HG02938 (cell line): ENCODE data around the gene BDH1.
"Not testable (repeated sequence)": the region's sequence is repeated elsewhere in the genome, so short reads cannot be mapped to it uniquely, and the experiment has no call there.

Source experiments
- ATAC-seq: cut with Tn5 transposase; IDR thresholded peaks from one replicate; pipeline ENCODE4 v1.9.1; 2021; ENCODE audit warnings: mild to moderate bottlenecking, moderate library complexity; ENCODE audit not compliant: unreplicated experiment

The BDH1 gene

GRCh38 chr3:197580253-197580691 is 24.5 kb upstream of the BDH1 start:
- no peak for ATAC-seq

DNA sequence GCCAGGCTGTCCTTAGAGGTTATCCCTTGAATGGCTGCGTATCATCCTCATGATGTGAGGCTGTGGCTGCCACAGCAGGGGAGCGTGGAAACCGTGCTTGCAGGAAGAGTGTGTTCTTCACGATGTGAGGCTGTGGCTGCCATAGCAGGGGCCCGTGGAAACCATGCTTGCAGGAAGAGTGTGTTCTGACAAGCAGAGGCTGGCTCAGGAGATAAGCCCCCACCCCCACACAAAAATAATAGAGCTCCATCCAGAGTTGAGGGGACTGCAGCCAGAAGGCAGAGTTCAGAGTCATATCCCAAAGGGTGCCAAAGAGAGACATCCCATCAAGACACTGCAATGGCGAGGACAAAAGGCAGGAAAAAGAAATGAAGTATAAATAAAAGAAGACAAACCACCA is 22.6 kb upstream of the BDH1 start:
- no peak for ATAC-seq

DNA sequence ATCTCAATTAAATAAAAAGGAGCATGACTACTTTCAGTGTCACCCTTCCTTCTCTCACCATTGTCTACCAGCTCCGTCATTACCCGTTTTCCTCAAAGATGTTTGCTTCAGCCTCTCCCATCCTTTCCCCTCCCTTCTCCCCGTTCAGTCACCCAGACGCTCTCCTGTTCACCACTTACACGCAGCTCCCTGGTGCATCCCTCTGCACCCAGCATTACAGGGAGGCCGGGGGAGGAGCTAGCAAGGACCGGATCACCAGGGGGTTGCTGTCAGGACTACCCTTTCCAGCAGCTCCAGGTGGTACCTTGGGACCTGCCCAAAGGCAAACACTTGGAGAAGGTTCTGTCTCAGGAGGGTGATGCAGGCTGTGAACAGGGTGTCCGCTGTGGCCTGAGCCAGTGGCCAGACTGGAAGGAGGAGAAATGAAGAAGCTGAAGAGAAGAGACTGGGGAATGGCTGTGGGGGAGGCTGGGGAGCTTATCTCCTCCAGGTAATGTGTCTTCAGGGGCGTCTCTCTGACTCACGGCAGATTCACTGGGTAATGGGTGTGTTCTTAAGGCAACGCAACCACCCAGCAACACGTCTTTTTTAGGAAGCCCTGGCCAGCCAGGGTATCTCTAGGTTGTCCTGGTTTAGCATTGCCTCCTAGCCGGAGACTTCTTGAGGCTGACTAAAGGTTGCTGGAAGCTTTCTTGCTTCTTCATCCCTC is 21.8 kb upstream of the BDH1 start:
- no peak for ATAC-seq

DNA sequence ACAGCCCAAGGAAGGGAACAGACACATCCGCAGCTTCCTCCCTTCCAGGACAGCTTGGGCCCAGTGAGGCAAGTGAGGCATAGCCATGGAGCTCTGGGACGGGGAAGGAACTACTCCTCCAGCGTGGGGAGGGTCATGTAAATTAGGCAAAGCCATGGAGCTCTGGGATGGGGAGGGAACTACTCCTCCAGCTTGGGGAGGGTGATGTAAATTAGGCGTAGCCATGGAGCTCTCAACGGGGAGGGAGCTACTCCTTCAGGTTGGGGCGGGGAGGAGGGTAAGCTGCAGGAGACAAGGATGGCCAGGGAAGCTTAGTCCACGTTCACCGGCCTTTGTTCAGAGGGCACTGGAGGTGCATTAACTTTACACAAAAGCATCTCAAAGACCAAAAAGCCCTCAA is 21.1 kb upstream of the BDH1 start:
- no peak for ATAC-seq

- no peak for ATAC-seq
These were observed 19.6 kb upstream of the BDH1 start for GRCh38 chr3:197575362-197575761.

- ATAC-seq = not testable (repeated sequence)
These were observed 18.7 kb upstream of the BDH1 start for GRCh38 chr3:197574396-197574991.

- no peak for ATAC-seq
These were observed 17.4 kb upstream of the BDH1 start for GRCh38 chr3:197573048-197573767.

DNA sequence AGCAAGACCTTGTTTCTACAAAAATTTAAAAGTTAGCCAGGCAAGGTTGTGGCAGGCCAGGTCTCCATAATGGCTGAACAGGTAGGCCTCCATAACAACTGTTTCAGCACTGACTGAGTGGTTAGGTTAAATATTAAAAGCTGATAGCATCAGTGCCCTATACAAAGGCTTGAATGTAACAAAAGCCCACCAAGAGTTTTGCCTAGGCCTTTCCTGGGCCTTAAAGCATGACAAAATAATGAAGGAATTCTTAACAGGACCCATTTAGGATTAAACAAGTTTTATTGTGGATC is 16.1 kb upstream of the BDH1 start:
- not testable (repeated sequence) for ATAC-seq

DNA sequence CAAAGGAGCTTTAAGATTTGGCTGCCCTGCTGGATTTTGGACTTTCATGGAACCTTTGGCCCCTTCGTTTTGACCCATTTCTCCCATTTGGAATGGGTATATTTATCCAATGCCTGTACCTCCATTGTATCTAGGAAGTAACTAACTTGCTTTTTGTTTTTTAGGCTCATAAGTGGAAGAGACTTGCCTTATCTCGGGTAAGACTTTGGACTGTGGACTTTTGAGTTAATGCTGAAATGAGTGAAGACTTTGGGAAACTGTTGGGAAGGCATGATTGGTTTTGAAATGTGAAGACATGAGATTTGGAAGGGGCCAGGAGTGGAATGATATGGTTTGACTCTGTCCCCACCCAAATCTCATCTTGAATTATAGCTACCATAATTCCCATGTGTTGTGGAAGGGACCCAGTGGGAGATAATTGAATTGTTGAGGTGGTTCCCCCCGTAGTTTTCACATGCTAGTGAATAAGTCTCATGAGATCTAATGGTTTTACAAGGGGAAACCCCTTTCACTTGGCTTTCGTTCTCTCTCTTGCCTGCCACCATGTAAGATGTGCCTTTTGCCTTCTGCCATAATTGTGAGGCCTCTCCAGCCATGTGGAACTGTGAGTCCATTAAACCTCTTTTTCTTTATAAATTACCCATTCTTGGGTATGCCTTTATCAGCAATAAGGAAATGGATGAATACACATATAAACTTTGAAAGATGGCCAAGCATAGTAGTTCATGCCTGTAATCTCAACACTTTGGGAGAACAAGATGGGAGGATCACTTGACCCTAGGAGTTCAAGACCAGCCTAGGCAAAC is 15.5 kb upstream of the BDH1 start:
- ATAC-seq = not testable (repeated sequence)

DNA sequence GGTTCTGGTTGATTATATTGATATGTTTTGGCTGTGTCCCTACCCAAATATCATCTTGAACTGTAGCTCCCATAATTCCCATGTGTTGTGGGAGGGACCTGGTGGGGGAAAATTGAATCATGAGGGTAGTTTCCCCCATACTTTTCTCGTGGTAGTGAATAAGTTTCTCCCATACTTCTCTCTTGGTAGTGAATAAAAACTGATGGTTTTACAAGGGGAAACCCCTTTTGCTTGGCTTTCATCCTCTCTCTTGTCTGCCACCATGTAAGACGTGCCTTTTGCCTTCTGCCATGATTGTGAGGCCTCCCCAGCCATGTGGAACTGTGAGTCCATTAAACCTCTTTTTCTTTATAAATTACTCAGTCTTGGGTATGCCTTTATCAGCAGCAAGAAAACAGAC is 13.7 kb upstream of the BDH1 start:
- ATAC-seq = not testable (repeated sequence)

DNA sequence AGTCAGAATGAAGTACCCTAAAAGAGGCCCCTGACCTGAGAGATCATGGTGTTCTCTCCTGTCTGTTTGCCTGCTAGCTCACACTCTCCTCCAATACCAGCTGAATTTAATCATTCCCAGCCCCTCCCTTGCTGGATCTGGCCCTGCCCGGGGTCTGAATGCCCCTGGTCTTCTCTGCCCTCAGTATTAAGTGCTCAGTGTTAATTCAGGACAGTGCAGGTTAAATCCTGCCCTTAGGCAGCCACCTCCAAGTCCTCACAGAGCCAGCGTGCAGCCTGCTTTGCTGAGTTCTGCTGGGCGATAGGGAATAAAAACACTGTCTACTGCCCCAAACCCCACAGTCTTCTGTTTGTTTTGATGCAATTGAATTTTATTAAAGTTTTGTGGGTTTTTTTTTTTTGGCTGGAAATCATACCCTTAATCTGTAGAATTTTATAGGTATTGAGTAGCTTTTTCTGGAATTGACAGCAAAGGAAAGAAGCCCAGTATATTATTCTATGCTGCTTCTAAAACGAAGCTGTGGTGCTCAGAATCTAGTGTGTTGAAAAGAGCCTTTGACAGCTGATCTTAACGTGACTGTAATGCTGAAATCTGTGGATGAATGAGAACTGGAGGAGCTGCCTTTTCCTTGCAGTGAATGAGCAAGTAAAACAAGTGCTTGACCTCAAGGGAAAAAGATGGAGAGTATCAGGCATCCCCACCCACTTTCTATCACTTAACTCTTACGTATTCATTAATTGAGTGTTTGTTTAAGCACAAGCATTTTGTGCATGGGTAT is 12.3 kb upstream of the BDH1 start:
- no peak for ATAC-seq

DNA sequence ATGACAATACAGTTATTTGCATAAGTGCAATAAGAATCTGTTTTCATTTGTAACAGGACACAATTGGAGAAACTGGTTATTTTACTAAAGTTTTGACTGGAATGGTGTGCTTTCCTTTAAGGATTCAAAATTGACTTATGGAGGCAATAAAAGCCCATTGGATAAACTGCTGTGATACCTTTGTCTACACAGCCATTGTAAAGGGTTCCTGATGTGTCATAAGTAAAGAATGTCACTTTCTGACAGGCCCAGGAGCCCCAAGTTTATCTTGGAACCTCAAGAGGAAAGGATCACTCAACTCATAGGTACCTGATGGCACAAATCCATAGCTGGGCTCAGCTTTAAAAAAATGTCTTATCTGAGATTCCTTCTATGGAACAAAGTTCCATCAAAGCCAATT is 10.4 kb upstream of the BDH1 start:
- not testable (repeated sequence) for ATAC-seq

GRCh38 chr3:197564097-197564843 is 8.5 kb upstream of the BDH1 start:
- no peak for ATAC-seq

DNA sequence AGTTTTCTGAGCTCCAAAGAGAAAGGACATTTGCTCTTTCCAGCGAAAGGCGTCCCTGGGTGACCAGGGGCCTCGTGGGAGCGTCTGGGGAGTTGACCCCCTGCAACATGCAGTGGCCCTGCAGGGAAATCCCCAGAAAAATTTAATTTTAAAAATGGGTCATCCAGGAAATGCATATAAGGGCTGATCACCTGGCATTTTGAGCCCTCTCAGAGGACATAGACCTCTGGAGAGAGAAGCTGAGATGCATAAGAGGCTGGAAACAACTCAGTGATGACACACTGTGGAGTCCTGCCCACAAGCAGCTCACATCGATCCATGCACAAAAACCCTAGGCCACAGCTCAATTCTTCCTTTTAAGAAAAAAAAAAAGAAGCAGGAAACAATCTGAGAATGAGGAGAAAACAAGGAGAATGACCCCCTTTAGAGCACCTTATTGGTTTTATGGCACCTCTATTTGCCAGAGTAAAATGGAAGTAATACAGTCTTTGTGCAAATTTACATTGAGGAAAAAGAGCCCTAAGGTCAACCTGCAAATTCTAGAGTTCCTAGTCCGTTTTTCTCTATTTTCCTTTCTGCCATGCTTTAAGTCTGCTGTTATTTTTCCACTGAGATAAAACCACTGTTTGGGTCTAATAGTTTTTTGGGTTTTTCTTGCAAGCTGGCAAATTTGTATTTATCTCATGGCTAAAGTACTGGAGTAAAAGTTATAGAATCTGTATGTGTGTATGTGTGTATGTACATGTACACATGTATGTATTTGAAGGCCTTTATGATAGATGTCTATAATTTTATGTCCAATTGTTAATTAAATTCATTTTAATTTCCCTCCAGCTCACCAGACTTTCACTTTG is 6.9 kb upstream of the BDH1 start:
- ATAC-seq = no peak

DNA sequence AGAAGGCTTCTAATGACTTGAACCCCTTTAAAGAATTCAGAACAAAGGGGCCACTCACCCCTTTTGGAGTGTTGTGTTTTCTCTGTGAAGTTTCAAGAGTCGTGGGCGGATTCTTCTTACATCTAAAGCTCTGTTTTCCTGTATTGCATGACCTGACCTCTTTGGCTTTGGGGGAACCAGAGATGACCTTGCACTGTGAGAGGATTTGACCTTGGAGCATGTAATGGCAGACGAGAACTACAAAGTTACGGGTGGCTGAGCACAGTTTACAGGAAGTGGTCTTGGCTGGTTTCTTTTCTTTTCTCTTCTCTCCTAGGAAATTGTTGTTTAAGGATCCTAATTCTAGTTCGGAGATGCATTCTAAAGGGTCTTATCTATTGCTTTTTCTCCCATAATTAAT is 6.2 kb upstream of the BDH1 start:
- ATAC-seq = no peak

DNA sequence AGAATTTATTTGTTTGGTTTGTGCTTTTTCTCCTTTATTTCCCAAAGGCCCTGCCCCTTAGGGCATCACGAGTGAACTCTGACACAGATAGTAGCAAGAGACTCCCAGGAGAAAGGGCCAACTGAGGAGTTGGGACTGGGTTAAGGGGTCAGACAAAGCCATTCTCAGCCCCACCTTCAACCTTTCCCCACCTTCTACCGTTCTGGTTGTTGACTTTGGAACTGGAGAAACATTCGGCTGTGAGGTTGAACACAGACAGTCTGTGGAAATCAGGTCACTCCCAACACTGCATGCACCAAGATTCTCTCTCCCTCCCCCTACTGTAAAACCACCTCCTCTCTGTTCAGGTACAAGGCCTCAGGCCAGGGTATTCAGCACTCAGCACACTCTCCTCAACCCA is 3.9 kb upstream of the BDH1 start:
- no peak for ATAC-seq

- peak; percentile 89 for ATAC-seq
These were observed 1.0 kb downstream of the BDH1 start for GRCh38 chr3:197554562-197555280.

DNA sequence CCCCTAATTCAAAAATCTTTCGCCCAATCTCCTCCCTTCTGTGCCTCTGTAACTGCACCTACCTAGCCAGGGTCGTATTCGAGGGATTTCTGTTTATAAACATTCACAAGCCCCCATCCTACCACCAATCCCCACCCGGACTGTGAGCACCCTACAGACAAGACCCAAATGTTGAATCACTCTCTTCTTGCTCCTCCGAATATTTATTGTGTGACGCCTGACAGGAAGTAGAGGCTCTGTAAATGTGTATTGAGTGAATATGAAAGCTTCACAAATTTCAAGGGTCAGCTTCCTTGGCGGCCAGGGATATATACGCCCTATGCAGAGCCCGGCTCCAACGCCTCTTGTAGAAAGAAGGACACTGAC is 1.6 kb downstream of the BDH1 start:
- no peak for ATAC-seq

DNA sequence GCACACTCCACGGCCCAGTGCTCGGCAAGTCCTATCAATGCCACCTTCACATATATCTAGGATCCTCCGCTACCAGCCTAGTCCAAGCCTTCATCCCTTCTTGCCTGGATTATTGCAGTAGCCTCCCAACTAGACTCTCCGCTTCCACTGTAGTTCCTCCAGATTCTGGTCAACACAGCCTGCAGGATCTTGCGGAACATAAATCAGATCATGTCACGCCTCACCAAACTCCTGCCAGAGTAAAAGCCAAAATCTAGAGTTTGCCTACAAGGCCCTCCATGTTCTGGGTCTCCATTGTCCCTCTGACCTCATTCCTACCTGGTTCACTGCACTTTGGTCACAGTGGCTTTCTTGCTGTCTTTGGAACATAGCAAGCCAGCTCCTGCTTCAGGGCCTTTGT is 3.6 kb downstream of the BDH1 start:
- no peak for ATAC-seq
